Thoracic aorta (tissue), 2 donors: ENCODE measurements around the gene STIL. TPM values are rescaled to one million over a fixed set of nuclear protein-coding genes. Genes with fewer than 3 reads are reported as not detected.
A peak's percentile ranks its signal among the peaks of the same experiment; 100 is the strongest.

Experiments used
- ATAC-seq: fragments of 150-250 bp; one replicate; pipeline ENCODE4 v1.8.0; 2017; ENCODE audit warnings: low read depth; ENCODE audit not compliant: insufficient number of reproducible peaks, low FRiP score
- DNase-seq: peaks from one replicate; pipeline ENCODE4 v3.0.0-alpha.2; 2020; ENCODE audit warnings: low spot score
- H3K27ac ChIP-seq, 2 donors: fragments of 200-600 bp; sonication (generic); 1 replicate in 1 of 2; 2 replicates in 1 of 2; pipeline ENCODE4 v1.5.1; 2016; ENCODE audit warnings: mild to moderate bottlenecking in 2 of 2, moderate library complexity in 2 of 2
- H3K27me3 ChIP-seq: fragments of 200-600 bp; sonication (generic); replicated peaks from 2 replicates; pipeline ENCODE4 v1.6.0; 2016; ENCODE audit warnings: mild to moderate bottlenecking; ENCODE audit not compliant: insufficient read depth
- H3K36me3 ChIP-seq: fragments of 200-600 bp; sonication (generic); one replicate; pipeline ENCODE4 v1.5.1; 2016
- H3K4me1 ChIP-seq, 2 donors: fragments of 200-600 bp; sonication (generic); 1 replicate in 1 of 2; 2 replicates in 1 of 2; pipeline versions ENCODE4 v1.5.1 to v1.6.0; 2016; ENCODE audit warnings: low read depth in 2 of 2, mild to moderate bottlenecking in 1 of 2; ENCODE audit not compliant: control insufficient read depth in 1 of 2
- H3K4me3 ChIP-seq: fragments of 200-600 bp; sonication (generic); 2 replicates; pipeline ENCODE4 v1.5.1; 2016; ENCODE audit warnings: mild to moderate bottlenecking
- H3K9me3 ChIP-seq: fragments of 200-600 bp; sonication (generic); 2 replicates; pipeline ENCODE4 v1.5.1; 2016
- total RNA-seq, 2 donors: library from RNA; depleted of rRNA; stranded (reverse); fragments of >200 nt; gene quantifications; one replicate each; pipeline versions ENCODE4 v1.1.0 to v1.2.3, GENCODE V29; 2016
- TF ChIP-seq, protein P1 (sequence below): fragments of 200-600 bp; sonication (generic); IDR thresholded peaks from one replicate; pipeline ENCODE4 v1.5.1; 2019; ENCODE audit warnings: antibody characterized with exemption

The STIL gene
- total RNA-seq, 2 donors from 2014 or later, result 1.1 to 2.2 TPM

DNA sequence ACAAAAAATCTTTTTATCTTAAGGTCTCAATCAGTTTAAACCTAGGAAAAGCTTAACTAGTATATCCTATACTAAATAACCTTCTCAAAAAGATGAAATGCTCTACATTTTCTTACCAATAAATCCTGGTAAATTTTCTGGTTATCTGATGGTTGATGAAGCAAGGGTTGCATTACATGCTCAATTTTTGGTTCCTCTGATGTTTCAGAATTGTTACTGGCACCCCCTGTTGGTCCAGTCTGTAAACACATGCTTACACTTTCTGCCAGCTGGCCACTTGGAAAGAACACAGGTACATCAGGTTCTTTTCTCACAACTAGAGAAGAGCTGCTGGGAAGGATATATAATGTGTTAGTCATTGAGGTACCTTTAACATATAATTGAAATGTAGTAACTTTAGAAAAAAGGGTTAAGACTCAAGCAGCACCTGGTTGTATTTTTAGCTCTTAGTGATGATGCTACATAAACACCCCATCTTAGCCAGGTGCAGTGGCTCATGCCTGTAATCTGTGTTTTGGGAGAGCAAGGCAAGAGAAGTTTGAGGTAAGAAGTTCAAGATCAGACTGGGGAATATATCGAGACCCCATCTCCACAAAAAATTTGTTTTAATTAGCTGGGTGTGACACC is 51.0 kb downstream of the STIL start:
- TF ChIP-seq, protein P1, sequence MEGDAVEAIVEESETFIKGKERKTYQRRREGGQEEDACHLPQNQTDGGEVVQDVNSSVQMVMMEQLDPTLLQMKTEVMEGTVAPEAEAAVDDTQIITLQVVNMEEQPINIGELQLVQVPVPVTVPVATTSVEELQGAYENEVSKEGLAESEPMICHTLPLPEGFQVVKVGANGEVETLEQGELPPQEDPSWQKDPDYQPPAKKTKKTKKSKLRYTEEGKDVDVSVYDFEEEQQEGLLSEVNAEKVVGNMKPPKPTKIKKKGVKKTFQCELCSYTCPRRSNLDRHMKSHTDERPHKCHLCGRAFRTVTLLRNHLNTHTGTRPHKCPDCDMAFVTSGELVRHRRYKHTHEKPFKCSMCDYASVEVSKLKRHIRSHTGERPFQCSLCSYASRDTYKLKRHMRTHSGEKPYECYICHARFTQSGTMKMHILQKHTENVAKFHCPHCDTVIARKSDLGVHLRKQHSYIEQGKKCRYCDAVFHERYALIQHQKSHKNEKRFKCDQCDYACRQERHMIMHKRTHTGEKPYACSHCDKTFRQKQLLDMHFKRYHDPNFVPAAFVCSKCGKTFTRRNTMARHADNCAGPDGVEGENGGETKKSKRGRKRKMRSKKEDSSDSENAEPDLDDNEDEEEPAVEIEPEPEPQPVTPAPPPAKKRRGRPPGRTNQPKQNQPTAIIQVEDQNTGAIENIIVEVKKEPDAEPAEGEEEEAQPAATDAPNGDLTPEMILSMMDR, result peak; percentile 50
- Histone ChIP-seq H3K27me3 (no peaks in the 10 kb centered on the region), H3K27ac (no peak overlapping the region), H3K36me3 (no peaks in the 10 kb centered on the region), H3K9me3 (no peaks in the 10 kb centered on the region), H3K4me1 (no peaks in the 10 kb centered on the region), H3K4me3 (no peak overlapping the region)
- DNase-seq, result no peak
- ATAC-seq, result no peak

DNA sequence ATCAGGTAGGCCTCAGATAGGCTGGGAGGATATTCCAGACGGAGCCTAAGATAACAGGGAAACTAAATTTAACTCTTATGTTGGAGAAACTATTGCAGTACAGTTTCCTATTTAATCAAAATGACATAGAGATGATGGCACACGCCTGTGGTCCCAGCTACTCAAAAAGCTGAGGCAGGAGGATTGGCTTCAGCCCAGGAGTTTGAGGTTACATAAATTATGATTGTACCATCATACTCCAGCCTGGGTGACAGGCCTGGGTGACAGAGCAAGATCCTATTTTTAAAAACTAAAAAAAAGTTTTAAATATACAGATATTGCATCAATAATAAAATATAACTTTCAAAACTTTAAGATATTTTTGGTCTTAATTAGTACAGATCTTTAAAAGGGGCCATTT is 56.7 kb downstream of the STIL start:
- Histone ChIP-seq H3K4me3 (no peak overlapping the region), H3K27me3 (no peaks in the 10 kb centered on the region), H3K36me3 (no peaks in the 10 kb centered on the region), H3K9me3 (no peaks in the 10 kb centered on the region), H3K4me1 (no peaks in the 10 kb centered on the region), H3K27ac (no peak overlapping the region)
- DNase-seq, result no peak
- TF ChIP-seq, protein P1, result no peak
- ATAC-seq, result no peak

DNA sequence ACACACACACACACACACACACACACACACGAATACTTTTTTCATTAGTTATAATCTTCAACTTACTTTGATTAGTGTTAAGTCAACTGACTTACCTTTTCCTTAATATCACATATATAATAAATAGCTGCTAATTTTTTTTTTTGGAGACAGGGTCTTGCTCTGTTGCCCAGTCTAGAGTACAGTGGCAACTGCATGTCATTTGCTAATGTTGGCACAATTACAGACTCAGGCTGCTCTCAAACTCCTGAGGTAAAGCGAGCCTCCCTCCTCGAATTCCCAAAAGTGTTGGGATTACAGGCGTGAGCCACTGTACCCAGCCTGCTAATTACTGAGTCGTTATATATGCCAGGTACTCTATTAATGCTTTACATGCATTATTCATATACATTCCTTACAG is 61.2 kb downstream of the STIL start:
- ATAC-seq (no peak), DNase-seq (no peak)
- Histone ChIP-seq H3K4me3 (no peak overlapping the region), H3K9me3 (no peaks in the 10 kb centered on the region), H3K36me3 (no peaks in the 10 kb centered on the region), H3K4me1 (no peaks in the 10 kb centered on the region), H3K27me3 (no peaks in the 10 kb centered on the region), H3K27ac (no peak overlapping the region)
- TF ChIP-seq, protein P1, result no peak

DNA sequence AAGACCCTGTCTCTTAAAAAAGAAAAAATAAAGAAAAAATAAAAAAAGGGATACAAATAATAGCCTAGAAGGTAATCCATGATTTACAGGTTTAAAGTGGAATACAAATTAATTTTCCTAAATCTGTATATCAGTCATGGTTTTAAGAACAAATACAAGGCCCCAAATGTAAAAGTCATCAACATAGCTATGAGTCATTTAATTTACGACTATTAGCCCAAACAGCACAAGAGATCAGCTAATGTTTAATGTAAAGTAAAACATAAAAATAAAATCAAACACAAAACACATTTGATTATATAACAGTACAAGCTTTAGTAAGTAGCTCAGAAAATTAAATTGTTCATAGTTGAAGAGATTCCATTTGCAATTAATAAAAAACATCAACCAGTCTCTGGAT is 61.6 kb downstream of the STIL start:
- H3K36me3 ChIP-seq, result no peaks in the 10 kb centered on the region
- H3K4me3 ChIP-seq, result no peak overlapping the region
- no peaks in the 10 kb centered on the region for H3K27me3 ChIP-seq
- DNase-seq (no peak), ATAC-seq (no peak)
- no peaks in the 10 kb centered on the region for H3K9me3 ChIP-seq
- no peaks in the 10 kb centered on the region for H3K4me1 ChIP-seq
- H3K27ac ChIP-seq, result no peak overlapping the region
- TF ChIP-seq, protein P1, result no peak

DNA sequence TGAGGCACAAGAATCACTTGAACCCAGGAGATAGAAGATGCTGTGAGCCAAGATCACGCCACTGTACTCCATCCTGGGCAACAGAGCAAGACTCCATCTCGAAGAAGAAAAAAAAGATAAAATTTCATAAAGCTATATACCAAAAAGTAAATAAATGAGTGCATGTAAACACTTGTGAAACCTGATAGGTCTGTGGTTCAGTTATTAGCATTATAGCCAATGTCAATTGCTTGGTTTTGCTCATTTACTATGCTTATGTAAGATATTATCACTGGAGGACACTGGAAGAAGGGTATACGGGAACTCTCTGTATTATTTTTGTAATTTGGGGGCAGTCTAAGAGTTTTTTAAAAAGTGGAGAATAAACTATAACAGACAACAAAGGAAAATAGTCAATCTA is 64.2 kb downstream of the STIL start:
- no peaks in the 10 kb centered on the region for H3K36me3 ChIP-seq
- H3K9me3 ChIP-seq, result no peaks in the 10 kb centered on the region
- no peak overlapping the region for H3K27ac ChIP-seq
- no peak overlapping the region for H3K4me3 ChIP-seq
- DNase-seq (no peak), ATAC-seq (no peak)
- TF ChIP-seq, protein P1, result no peak
- H3K27me3 ChIP-seq, result no peaks in the 10 kb centered on the region
- H3K4me1 ChIP-seq, result no peaks in the 10 kb centered on the region
